ENCODE measurements around the gene SDR42E2.

Gene SDR42E2

GRCh38 chr16:22190081-22190775, 27.9 kb downstream of the SDR42E2 start (continued):
- TF ChIP-seq ZNF426 (tag by site-specific recombination; IDR thresholded peaks at IDR 0.05) (no peak), ZNF558 (tag by site-specific recombination; IDR thresholded peaks at IDR 0.05) (no peak), RBAK (tag by site-specific recombination; IDR thresholded peaks at IDR 0.05) (no peak), ZNF202 (tag by site-specific recombination; IDR thresholded peaks at IDR 0.05; ENCODE audit: borderline replicate concordance) (no peak), ZSCAN4 (tag by site-specific recombination; IDR thresholded peaks at IDR 0.05) (no peak), CTCF (tag by site-specific recombination; IDR thresholded peaks at IDR 0.05) (peak; percentile 47; the same call in 1 of the 2 replicates), ZNF26 (tag by site-specific recombination; IDR thresholded peaks at IDR 0.05) (no peak), IKZF3 (tag by site-specific recombination; IDR thresholded peaks at IDR 0.05) (no peak), BCL6B (tag by site-specific recombination; IDR thresholded peaks at IDR 0.05) (no peak), BCL11A (tag by site-specific recombination; IDR thresholded peaks at IDR 0.05; ENCODE audit: low read depth) (no peak), ZNF248 (tag by site-specific recombination; IDR thresholded peaks at IDR 0.05) (no peak), ZNF664 (tag by site-specific recombination; IDR thresholded peaks at IDR 0.05) (no peak), ZNF146 (tag by site-specific recombination; IDR thresholded peaks at IDR 0.05) (no peak), PRDM1 (tag by site-specific recombination; IDR thresholded peaks at IDR 0.05) (no peak), ZNF544 (tag by site-specific recombination; IDR thresholded peaks at IDR 0.05) (no peak), ZNF555 (tag by site-specific recombination; conservative IDR thresholded peaks at IDR 0.05) (no peak), GLI4 (tag by site-specific recombination; IDR thresholded peaks at IDR 0.05) (no peak), ZNF133 (tag by site-specific recombination; IDR thresholded peaks at IDR 0.05) (0 out of 2 replicates have a peak, but pooled peaks have one; percentile 31), ZNF280D (tag by site-specific recombination; IDR thresholded peaks at IDR 0.05) (no peak), ZNF701 (tag by site-specific recombination; IDR thresholded peaks at IDR 0.05) (no peak), ZNF707 (tag by site-specific recombination; IDR thresholded peaks at IDR 0.05) (no peak), PBX3 (CRISPR knock-in tag; IDR thresholded peaks at IDR 0.05) (peak; percentile 65; the same call in 1 of the 2 replicates), BCL11B (tag by site-specific recombination; IDR thresholded peaks at IDR 0.05; ENCODE audit: low read depth) (no peak)
- TF ChIP-seq, protein P1, sequence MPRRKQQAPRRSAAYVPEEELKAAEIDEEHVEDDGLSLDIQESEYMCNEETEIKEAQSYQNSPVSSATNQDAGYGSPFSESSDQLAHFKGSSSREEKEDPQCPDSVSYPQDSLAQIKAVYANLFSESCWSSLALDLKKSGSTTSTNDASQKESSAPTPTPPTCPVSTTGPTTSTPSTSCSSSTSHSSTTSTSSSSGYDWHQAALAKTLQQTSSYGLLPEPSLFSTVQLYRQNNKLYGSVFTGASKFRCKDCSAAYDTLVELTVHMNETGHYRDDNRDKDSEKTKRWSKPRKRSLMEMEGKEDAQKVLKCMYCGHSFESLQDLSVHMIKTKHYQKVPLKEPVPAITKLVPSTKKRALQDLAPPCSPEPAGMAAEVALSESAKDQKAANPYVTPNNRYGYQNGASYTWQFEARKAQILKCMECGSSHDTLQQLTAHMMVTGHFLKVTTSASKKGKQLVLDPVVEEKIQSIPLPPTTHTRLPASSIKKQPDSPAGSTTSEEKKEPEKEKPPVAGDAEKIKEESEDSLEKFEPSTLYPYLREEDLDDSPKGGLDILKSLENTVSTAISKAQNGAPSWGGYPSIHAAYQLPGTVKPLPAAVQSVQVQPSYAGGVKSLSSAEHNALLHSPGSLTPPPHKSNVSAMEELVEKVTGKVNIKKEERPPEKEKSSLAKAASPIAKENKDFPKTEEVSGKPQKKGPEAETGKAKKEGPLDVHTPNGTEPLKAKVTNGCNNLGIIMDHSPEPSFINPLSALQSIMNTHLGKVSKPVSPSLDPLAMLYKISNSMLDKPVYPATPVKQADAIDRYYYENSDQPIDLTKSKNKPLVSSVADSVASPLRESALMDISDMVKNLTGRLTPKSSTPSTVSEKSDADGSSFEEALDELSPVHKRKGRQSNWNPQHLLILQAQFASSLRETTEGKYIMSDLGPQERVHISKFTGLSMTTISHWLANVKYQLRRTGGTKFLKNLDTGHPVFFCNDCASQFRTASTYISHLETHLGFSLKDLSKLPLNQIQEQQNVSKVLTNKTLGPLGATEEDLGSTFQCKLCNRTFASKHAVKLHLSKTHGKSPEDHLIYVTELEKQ (tag by site-specific recombination; IDR thresholded peaks at IDR 0.05; ENCODE audit: borderline replicate concordance): no peak; the same call in 1 of the 2 replicates
- TF ChIP-seq, protein P2, sequence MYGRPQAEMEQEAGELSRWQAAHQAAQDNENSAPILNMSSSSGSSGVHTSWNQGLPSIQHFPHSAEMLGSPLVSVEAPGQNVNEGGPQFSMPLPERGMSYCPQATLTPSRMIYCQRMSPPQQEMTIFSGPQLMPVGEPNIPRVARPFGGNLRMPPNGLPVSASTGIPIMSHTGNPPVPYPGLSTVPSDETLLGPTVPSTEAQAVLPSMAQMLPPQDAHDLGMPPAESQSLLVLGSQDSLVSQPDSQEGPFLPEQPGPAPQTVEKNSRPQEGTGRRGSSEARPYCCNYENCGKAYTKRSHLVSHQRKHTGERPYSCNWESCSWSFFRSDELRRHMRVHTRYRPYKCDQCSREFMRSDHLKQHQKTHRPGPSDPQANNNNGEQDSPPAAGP (tag by site-specific recombination; IDR thresholded peaks at IDR 0.05): peak; percentile 98

All from HEK293 (cell line).